CD14-positive monocyte (primary cell): ENCODE results near the gene BHLHA9. TPM values are rescaled to one million over a fixed set of nuclear protein-coding genes. Genes with fewer than 3 reads are reported as not detected.
"Not testable (repeated sequence)": the region's sequence is repeated elsewhere in the genome, so short reads cannot be mapped to it uniquely, and the experiment has no call there.

ENCODE experiments used
- DNase-seq, 3 donors: peaks; one replicate each; pipeline ENCODE4 v3.0.0-alpha.2; 2011 to 2022
- H2AFZ ChIP-seq: 2 replicates; pipeline ENCODE4 v1.6.0; 2012; ENCODE audit warnings: mild to moderate bottlenecking, low read depth, low read length, inconsistent platforms; ENCODE audit not compliant: insufficient read depth, poor library complexity, severe bottlenecking
- H3K27ac ChIP-seq, 2 donors: 1 replicate in 1 of 2; 2 replicates in 1 of 2; pipeline ENCODE4 v1.5.1; 2012 to 2013; ENCODE audit warnings: low read length in 2 of 2, control low read depth in 1 of 2, inconsistent platforms in 1 of 2, low read depth in 1 of 2, mild to moderate bottlenecking in 1 of 2
- H3K27me3 ChIP-seq, 2 donors: one replicate each; pipeline versions ENCODE4 v1.6.0 to v1.6.1; 2011 to 2013; ENCODE audit warnings: low read length in 2 of 2; ENCODE audit not compliant: control insufficient read depth in 2 of 2, insufficient read depth in 2 of 2
- H3K36me3 ChIP-seq, 2 donors: replicated peaks in 1 of 2; 1 replicate in 1 of 2; 2 replicates in 1 of 2; pipeline versions ENCODE4 v1.5.1 to v1.6.1; 2012 to 2013; ENCODE audit warnings: low read length in 2 of 2, control low read depth in 1 of 2, inconsistent platforms in 1 of 2, mild to moderate bottlenecking in 1 of 2; ENCODE audit not compliant: insufficient read depth in 2 of 2, control insufficient read depth in 1 of 2
- H3K4me1 ChIP-seq, 2 donors: 1 replicate in 1 of 2; 2 replicates in 1 of 2; pipeline versions ENCODE4 v1.5.1 to v1.6.1; 2012 to 2013; ENCODE audit warnings: low read length in 2 of 2, control low read depth in 1 of 2, inconsistent platforms in 1 of 2, mild to moderate bottlenecking in 1 of 2, moderate library complexity in 1 of 2; ENCODE audit not compliant: insufficient read depth in 2 of 2, control insufficient read depth in 1 of 2
- H3K4me2 ChIP-seq: replicated peaks from 2 replicates; pipeline ENCODE3; 2012; ENCODE audit warnings: low read length, moderate library complexity, mild to moderate bottlenecking; ENCODE audit not compliant: poor library complexity, severe bottlenecking; ENCODE audit errors: extremely low read depth
- H3K4me3 ChIP-seq, 3 experiments: fragments of 200-600 bp in 1 of 3; sonication (generic) in 1 of 3; replicated peaks in 1 of 3; 1 replicate in 2 of 3; 2 replicates in 1 of 3; pipeline ENCODE4 v1.5.1; 2011 to 2013; ENCODE audit warnings: low read length in 3 of 3, mild to moderate bottlenecking in 3 of 3, control low read depth in 2 of 3, low read depth in 2 of 3, inconsistent platforms in 1 of 3, moderate library complexity in 1 of 3
- H3K79me2 ChIP-seq: 2 replicates; pipeline ENCODE4 v1.6.0; 2012; ENCODE audit warnings: mild to moderate bottlenecking, control low read depth, inconsistent platforms, low read length, moderate library complexity; ENCODE audit not compliant: insufficient read depth
- H3K9ac ChIP-seq: 2 replicates; pipeline ENCODE4 v1.6.0; 2017; ENCODE audit warnings: low read length, mild to moderate bottlenecking; ENCODE audit not compliant: insufficient read depth, poor library complexity, severe bottlenecking
- H3K9me3 ChIP-seq, 2 donors: replicated peaks in 1 of 2; 1 replicate in 1 of 2; 2 replicates in 1 of 2; pipeline versions ENCODE4 v1.5.1 to v1.6.1; 2012 to 2013; ENCODE audit warnings: low read length in 2 of 2, control low read depth in 1 of 2; ENCODE audit not compliant: control insufficient read depth in 1 of 2, insufficient read depth in 1 of 2
- H4K20me1 ChIP-seq: 2 replicates; pipeline ENCODE4 v1.6.0; 2012; ENCODE audit warnings: mild to moderate bottlenecking, low read length, control low read depth, moderate library complexity; ENCODE audit not compliant: insufficient read depth
- H3K27ac Mint-ChIP-seq, 7 donors: one replicate each; pipeline ENCODE4 v1.8.0; 2020; ENCODE audit warnings: mild to moderate bottlenecking in 7 of 7, mixed read lengths in 7 of 7, moderate library complexity in 6 of 7, inconsistent platforms in 2 of 7
- H3K27me3 Mint-ChIP-seq, 3 donors: one replicate each; pipeline ENCODE4 v1.8.0; 2021 to 2022; ENCODE audit warnings: low read depth in 3 of 3, mild to moderate bottlenecking in 3 of 3, mixed read lengths in 3 of 3, moderate library complexity in 3 of 3, inconsistent platforms in 1 of 3
- H3K36me3 Mint-ChIP-seq, 2 donors: one replicate each; pipeline ENCODE4 v1.8.0; 2020; ENCODE audit warnings: mixed read lengths in 2 of 2, inconsistent platforms in 1 of 2, mild to moderate bottlenecking in 1 of 2
- H3K4me1 Mint-ChIP-seq: one replicate; pipeline ENCODE4 v1.8.0; 2020; ENCODE audit warnings: mild to moderate bottlenecking, mixed read lengths
- H3K4me3 Mint-ChIP-seq, 2 donors: one replicate each; pipeline ENCODE4 v1.8.0; 2020; ENCODE audit warnings: mild to moderate bottlenecking in 2 of 2, mixed read lengths in 2 of 2, moderate library complexity in 1 of 2
- H3K9me3 Mint-ChIP-seq, 7 donors: one replicate each; pipeline ENCODE4 v1.8.0; 2020 to 2022; ENCODE audit warnings: mixed read lengths in 7 of 7, mild to moderate bottlenecking in 6 of 7, moderate library complexity in 6 of 7, inconsistent platforms in 2 of 7
- CTCF ChIP-seq: fragments of 200-600 bp; IDR thresholded peaks from one replicate; pipeline ENCODE4 v1.8.0; 2022; ENCODE audit warnings: antibody characterized with exemption, mild to moderate bottlenecking
- WGBS: methylation state at CpG from one replicate; pipeline ENCODE4 v1.1.5; 2013; ENCODE audit warnings: missing lambda C conversion rate; ENCODE audit not compliant: insufficient coverage; 5-methylcytosine and 5-hydroxymethylcytosine counted together
- intact Hi-C, 2 donors: fragments of 100-400 bp; cut with micrococcal nuclease; formaldehyde crosslinking; loops; one replicate each; pipeline versions ENCODE4 v1.15.0 to v1.15.1; 2023
- polyA plus RNA-seq, 3 donors: library from polyadenylated mRNA; depleted of rRNA in 1 of 3; unstranded in 2 of 3; stranded (reverse) in 1 of 3; fragments of 300-500 nt in 2 of 3; fragments of >200 nt in 1 of 3; fragmentation: Illumina TruSeq in 2 of 3; gene quantifications; 1 replicate in 2 of 3; 2 replicates in 1 of 3; pipeline ENCODE4 v1.2.3, GENCODE V29; 2012 to 2021

Gene BHLHA9
- polyA plus RNA-seq, 3 donors: not detected

DNA sequence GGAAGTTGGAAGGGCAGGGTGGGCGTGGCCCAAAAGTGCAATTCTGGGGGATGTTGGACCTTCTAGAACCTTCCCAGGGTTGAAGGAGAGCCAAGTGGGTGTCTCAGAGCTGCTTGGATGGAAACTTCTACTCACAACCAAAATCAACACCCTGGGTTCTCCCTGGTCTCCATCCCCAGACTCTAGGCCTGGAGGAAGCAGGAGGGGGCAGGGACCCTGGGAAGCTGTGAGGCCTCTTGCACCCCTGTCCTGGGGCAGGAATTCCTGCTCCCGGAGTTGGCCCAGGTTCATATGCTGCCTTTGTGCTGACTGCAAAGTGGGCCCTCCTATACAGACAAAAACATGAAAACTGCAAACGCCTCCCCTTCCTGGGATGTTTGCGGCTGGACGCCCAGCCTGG is 34.3 kb downstream of the BHLHA9 start:
- intact Hi-C loops: no loop called here
- Histone ChIP-seq H2AFZ (no peak overlapping the region), H3K9ac (no peak overlapping the region), H4K20me1 (no peaks in the 10 kb centered on the region), H3K27ac (no peak overlapping the region), H3K4me2 (no peak overlapping the region), H3K4me3 (no peak overlapping the region), H3K79me2 (no peaks in the 10 kb centered on the region), H3K4me1 (no peaks in the 10 kb centered on the region), H3K36me3 (no peaks in the 10 kb centered on the region), H3K27me3 (no peaks in the 10 kb centered on the region), H3K9me3 (no peaks in the 10 kb centered on the region)
- DNase-seq: no peak
- H3K36me3 Mint-ChIP-seq: no peaks in the 10 kb centered on the region
- peaks cover 6 to 17% (median 13%) of the 10 kb centered on the region in 3 donors for H3K27me3 Mint-ChIP-seq
- H3K4me1 Mint-ChIP-seq: no peaks in the 10 kb centered on the region
- H3K4me3 Mint-ChIP-seq: no peak overlapping the region
- no peak for TF ChIP-seq CTCF
- H3K27ac Mint-ChIP-seq: peak overlapping the region in 1 of 7 donors; percentile 3
- no CpG with 5 or more reads among the region's 5 CpGs for WGBS
- H3K9me3 Mint-ChIP-seq: peaks cover 0 to 4% (median 0%) of the 10 kb centered on the region in 7 donors

DNA sequence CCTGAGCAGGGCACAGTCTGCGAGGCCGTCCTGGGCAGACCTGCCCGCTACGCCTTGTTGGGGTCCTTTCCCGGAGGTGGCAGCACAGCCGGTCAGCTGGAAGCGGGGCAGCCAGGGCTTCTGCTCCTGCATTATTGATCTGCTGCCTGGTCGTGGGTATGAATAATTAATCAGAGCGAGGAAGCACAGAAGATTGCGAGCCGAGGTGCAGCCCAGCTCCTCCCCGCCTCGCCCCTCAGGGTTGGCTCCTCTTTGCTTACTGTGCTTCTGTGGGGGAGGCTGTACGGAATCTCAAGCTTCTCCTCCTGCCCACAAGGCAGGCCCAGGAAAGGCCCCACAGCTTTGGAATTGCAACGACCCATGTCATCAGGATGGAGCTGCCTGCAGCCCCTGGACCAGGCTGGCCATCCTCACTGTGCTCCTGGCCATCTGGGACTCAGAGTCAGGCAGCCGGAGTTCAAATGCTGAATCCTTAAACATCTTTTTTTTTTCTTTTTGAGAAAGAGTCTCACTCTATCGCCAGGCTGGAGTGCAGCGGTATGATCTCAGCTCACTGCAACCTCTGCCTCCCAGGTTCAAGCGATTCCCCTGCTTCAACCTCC is 34.8 kb downstream of the BHLHA9 start:
- Mint-ChIP-seq H3K4me3 (no peak overlapping the region), H3K9me3 (peaks cover 0 to 4% (median 0%) of the 10 kb centered on the region in 7 donors), H3K36me3 (no peaks in the 10 kb centered on the region), H3K4me1 (no peaks in the 10 kb centered on the region), H3K27ac (peak overlapping the region in 1 of 7 donors; percentile 3), H3K27me3 (peaks cover 6 to 11% (median 10%) of the 10 kb centered on the region in 3 donors)
- TF ChIP-seq CTCF: no peak
- Histone ChIP-seq H3K27me3 (no peaks in the 10 kb centered on the region), H3K9me3 (no peaks in the 10 kb centered on the region), H3K27ac (no peak overlapping the region), H3K4me2 (no peak overlapping the region), H4K20me1 (no peaks in the 10 kb centered on the region), H2AFZ (no peak overlapping the region), H3K4me3 (no peak overlapping the region), H3K9ac (no peak overlapping the region), H3K4me1 (no peaks in the 10 kb centered on the region), H3K36me3 (no peaks in the 10 kb centered on the region), H3K79me2 (no peaks in the 10 kb centered on the region)
- DNase-seq: no peak
- intact Hi-C loops: no loop called here
- WGBS: 93% methylated on average over 13 of the region's 19 CpGs

- H3K4me1 Mint-ChIP-seq, intact Hi-C loops, H3K4me1 ChIP-seq, H3K9me3 Mint-ChIP-seq, H3K27ac Mint-ChIP-seq, H3K27me3 ChIP-seq, H4K20me1 ChIP-seq, H3K9me3 ChIP-seq, H3K36me3 Mint-ChIP-seq, H3K4me3 ChIP-seq, H3K4me2 ChIP-seq, H3K9ac ChIP-seq, H3K4me3 Mint-ChIP-seq, DNase-seq, H3K27ac ChIP-seq, H2AFZ ChIP-seq, H3K79me2 ChIP-seq, H3K36me3 ChIP-seq: not testable (repeated sequence)
- H3K27me3 Mint-ChIP-seq: peaks cover under 1 to 13% (median 10%) of the 10 kb centered on the region in 3 donors
- 64% methylated on average over 7 of the region's 16 CpGs for WGBS
These were observed 37.6 kb downstream of the BHLHA9 start for GRCh38 chr17:1307829-1308228.
